Large intestine (tissue), 3 donors: Measurements from ENCODE around the gene MKNK2. TPM values are rescaled to one million over a fixed set of nuclear protein-coding genes. Genes with fewer than 3 reads are reported as not detected.
"Not testable (repeated sequence)": the region's sequence is repeated elsewhere in the genome, so short reads cannot be mapped to it uniquely, and the experiment has no call there.

Source experiments
- DNase-seq, 2 donors: peaks; one replicate each; pipeline versions ENCODE4 v3.0.0 to v3.0.0-alpha.2; 2013
- H3K27ac ChIP-seq: one replicate; pipeline ENCODE4 v1.5.1; 2013; ENCODE audit warnings: low read length
- H3K27me3 ChIP-seq: 2 replicates; pipeline ENCODE4 v1.6.1; 2013; ENCODE audit warnings: low read length; ENCODE audit not compliant: control insufficient read depth, insufficient read depth
- H3K36me3 ChIP-seq: 2 replicates; pipeline ENCODE4 v1.6.1; 2013; ENCODE audit warnings: low read length; ENCODE audit not compliant: control insufficient read depth, insufficient read depth
- H3K4me1 ChIP-seq: one replicate; pipeline ENCODE4 v1.6.1; 2013; ENCODE audit warnings: low read length; ENCODE audit not compliant: control insufficient read depth, insufficient read depth
- H3K4me3 ChIP-seq: one replicate; pipeline ENCODE4 v1.5.1; 2013; ENCODE audit warnings: low read length
- H3K9me3 ChIP-seq: one replicate; pipeline ENCODE4 v1.6.1; 2013; ENCODE audit warnings: mild to moderate bottlenecking, low read depth, low read length, moderate library complexity; ENCODE audit not compliant: control insufficient read depth
- WGBS: methylation state at CpG from one replicate; pipeline ENCODE4 v1.1.5; 2013; ENCODE audit warnings: low lambda C conversion rate; ENCODE audit not compliant: insufficient coverage; 5-methylcytosine and 5-hydroxymethylcytosine counted together
- polyA plus RNA-seq: library from polyadenylated mRNA; unstranded; fragments of 120-200 nt; gene quantifications from one replicate; pipeline ENCODE4 v1.2.1, GENCODE V29; 2013

MKNK2 gene
- polyA plus RNA-seq, 1 donor: 86.8 TPM

- not testable (repeated sequence) for H3K27ac ChIP-seq, DNase-seq, H3K27me3 ChIP-seq, H3K9me3 ChIP-seq, H3K36me3 ChIP-seq, H3K4me3 ChIP-seq
- peaks cover 15% of the 10 kb centered on the region for H3K4me1 ChIP-seq
- WGBS: 100% methylated on average over 2 of the region's 13 CpGs
Measured at GRCh38 chr19:2091926-2092525, 41.0 kb upstream of the MKNK2 start.

- Histone ChIP-seq H3K9me3 (no peaks in the 10 kb centered on the region), H3K4me1 (peaks cover 5% of the 10 kb centered on the region), H3K27ac (no peak overlapping the region), H3K27me3 (no peaks in the 10 kb centered on the region), H3K4me3 (no peak overlapping the region), H3K36me3 (peaks cover 7% of the 10 kb centered on the region)
- no peak for DNase-seq
- WGBS: no CpG with 5 or more reads among the region's 2 CpGs
Measured at GRCh38 chr19:2089727-2090053, 38.6 kb upstream of the MKNK2 start.

- no peak for DNase-seq
- no CpG with 5 or more reads among the region's 16 CpGs for WGBS
- H3K27me3 ChIP-seq: no peaks in the 10 kb centered on the region
- peaks cover 7% of the 10 kb centered on the region for H3K36me3 ChIP-seq
- H3K27ac ChIP-seq: no peak overlapping the region
- H3K9me3 ChIP-seq: no peaks in the 10 kb centered on the region
- no peak overlapping the region for H3K4me3 ChIP-seq
- peaks cover 5% of the 10 kb centered on the region for H3K4me1 ChIP-seq
Measured at GRCh38 chr19:2089001-2089711, 38.1 kb upstream of the MKNK2 start.

GRCh38 chr19:2087621-2088100, 36.6 kb upstream of the MKNK2 start:
- H3K27me3 ChIP-seq: no peaks in the 10 kb centered on the region
- no peak for DNase-seq
- H3K4me3 ChIP-seq: no peak overlapping the region
- H3K4me1 ChIP-seq: peaks cover 5% of the 10 kb centered on the region
- no peaks in the 10 kb centered on the region for H3K9me3 ChIP-seq
- H3K27ac ChIP-seq: no peak overlapping the region
- WGBS: no CpG with 5 or more reads among the region's 14 CpGs
- H3K36me3 ChIP-seq: peaks cover 18% of the 10 kb centered on the region

- DNase-seq: peak; percentile 86 to 89
- not testable (repeated sequence) for H3K27me3 ChIP-seq, H3K27ac ChIP-seq, H3K4me1 ChIP-seq, H3K9me3 ChIP-seq, H3K4me3 ChIP-seq
- peaks cover 25% of the 10 kb centered on the region for H3K36me3 ChIP-seq
- WGBS: no CpG with 5 or more reads among the region's 13 CpGs
Measured at GRCh38 chr19:2086695-2087620, 35.9 kb upstream of the MKNK2 start.

GRCh38 chr19:2084993-2085720, 34.1 kb upstream of the MKNK2 start:
- peak in 1 of 2 donors; percentile 34 for DNase-seq
- no peak overlapping the region for H3K27ac ChIP-seq
- no CpG with 5 or more reads among the region's 28 CpGs for WGBS
- peaks cover 5% of the 10 kb centered on the region for H3K4me1 ChIP-seq
- no peaks in the 10 kb centered on the region for H3K9me3 ChIP-seq
- peaks cover 34% of the 10 kb centered on the region for H3K36me3 ChIP-seq
- no peaks in the 10 kb centered on the region for H3K27me3 ChIP-seq
- H3K4me3 ChIP-seq: peak overlapping the region; percentile 13

- Histone ChIP-seq H3K4me3 (peak overlapping the region; percentile 16), H3K27me3 (no peaks in the 10 kb centered on the region), H3K9me3 (peaks cover 2% of the 10 kb centered on the region), H3K27ac (no peak overlapping the region), H3K36me3 (peaks cover 47% of the 10 kb centered on the region), H3K4me1 (peaks cover 5% of the 10 kb centered on the region)
- WGBS: no CpG with 5 or more reads among the region's 20 CpGs
- DNase-seq: no peak
Measured at GRCh38 chr19:2083174-2083854, 32.3 kb upstream of the MKNK2 start.

GRCh38 chr19:2081873-2082810, 31.1 kb upstream of the MKNK2 start:
- no peak overlapping the region for H3K4me3 ChIP-seq

More at GRCh38 chr19:2081873-2082810, 31.1 kb upstream of the MKNK2 start:
- Histone ChIP-seq H3K36me3 (peaks cover 59% of the 10 kb centered on the region), H3K9me3 (peaks cover 7% of the 10 kb centered on the region), H3K4me1 (peaks cover 2% of the 10 kb centered on the region), H3K27me3 (no peaks in the 10 kb centered on the region), H3K27ac (no peak overlapping the region)
- no peak for DNase-seq
- WGBS: no CpG with 5 or more reads among the region's 30 CpGs
